GM21619 (cell line): ENCODE results near the gene IRF8.

Experiments
- ATAC-seq: cut with Tn5 transposase; IDR thresholded peaks from one replicate; pipeline ENCODE4 v1.9.1; 2021; ENCODE audit not compliant: unreplicated experiment

The IRF8 gene

DNA sequence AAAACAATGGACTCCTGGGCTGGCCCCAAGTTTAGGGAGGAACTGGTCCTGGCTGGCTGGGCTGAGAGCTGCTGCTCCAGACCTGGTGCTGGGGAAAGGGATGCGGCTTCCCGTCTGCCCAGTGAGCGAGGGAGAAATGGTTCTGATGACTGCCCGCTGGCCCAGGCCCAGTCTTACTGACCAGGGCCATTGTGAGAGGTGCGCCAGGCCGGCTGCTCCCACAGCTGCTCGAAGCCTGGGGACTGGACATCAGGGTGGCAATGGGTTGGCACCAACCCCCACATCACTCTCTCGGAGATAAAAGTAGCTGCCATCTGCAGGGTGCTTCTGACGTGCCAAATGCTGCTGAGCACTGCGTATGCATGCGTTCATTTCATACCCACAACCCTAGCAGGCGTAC is 53.2 kb downstream of the IRF8 start:
- ATAC-seq, result no peak

DNA sequence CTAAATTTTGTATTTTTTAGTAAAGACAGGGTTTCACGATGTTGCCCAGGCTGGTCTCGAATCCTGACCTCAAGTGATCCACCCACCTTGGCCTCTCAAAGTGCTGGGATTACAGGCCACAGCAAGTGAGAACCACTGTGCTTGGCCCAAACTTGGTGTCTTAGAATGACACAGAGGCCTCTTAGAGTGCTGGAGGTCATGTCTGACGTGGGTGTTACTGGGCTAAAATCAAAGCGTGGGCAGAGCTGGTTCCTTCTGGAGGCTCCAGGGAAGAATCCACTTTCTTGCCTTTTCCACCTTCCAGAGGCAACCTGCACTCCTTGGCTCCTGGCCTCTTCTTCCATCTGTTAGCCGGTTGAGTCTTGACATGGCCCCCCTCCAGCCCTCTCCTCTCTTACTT is 53.8 kb downstream of the IRF8 start:
- no peak for ATAC-seq

DNA sequence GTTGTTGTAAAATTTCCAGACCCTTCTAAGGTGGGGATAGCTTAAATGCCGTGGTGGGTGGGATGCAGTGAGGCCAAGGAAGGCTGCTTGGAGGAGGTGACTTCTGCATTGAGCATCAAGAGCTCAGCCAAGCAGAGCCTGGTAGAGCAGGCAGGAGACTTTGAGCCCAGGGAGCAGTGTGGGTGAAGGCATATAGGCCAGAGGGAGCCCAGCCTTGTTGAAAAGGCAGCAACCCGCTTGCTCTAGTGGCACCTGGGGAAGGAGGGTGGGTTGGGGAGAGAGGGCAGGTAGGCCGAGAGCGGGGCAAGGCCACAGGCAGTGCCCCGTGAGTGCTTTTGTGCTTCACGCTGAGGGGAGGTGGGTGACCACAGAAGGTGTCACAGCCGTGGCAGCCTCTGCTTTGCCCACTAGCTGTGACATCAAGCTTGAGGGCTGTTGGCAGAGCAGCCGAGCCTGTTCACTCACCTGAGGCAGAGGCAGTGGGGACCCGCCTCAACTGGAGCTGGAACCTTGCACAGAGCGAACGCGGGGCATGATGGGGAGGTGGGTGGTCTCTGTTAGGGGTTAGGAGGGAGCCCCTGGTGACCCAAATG is 56.1 kb downstream of the IRF8 start:
- ATAC-seq, result no peak

DNA sequence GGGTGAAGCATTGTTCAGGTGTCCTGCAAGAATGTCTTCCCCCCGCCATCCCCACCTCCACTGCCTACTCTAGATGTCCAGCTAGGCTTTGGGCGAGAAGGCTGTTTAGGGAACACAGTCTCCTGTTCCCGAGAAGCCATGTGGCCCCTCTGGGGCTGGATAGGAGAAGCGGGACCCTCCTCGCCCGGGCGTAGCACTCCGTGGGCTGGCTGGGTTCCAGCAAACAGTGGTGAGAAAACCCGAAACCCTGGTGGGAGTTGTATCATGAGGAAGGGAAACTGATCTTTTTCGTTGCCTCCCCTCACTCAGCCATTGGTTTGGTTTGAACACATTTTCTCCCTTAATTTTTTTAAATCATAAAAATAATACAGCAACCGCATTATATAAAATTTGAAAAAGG is 56.6 kb downstream of the IRF8 start:
- no peak for ATAC-seq

DNA sequence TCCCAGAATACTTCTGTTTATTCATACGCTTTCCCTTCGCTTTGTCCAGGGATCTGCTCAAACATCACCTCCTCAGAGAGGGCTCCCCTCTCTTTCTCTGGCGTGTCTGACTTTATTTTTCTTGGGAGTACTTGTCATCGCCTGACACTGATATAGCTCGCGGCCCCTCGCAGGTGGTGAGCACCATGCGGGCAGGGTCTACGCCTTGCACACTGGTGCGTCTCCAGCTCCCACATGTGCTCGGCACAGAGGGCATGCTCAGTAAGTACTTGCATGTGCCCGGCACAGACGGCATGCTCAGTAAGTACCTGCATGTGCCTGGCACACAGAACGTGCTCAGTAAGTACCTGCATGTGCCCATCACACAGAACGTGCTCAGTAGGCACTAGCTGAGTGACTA is 57.5 kb downstream of the IRF8 start:
- ATAC-seq, result no peak

DNA sequence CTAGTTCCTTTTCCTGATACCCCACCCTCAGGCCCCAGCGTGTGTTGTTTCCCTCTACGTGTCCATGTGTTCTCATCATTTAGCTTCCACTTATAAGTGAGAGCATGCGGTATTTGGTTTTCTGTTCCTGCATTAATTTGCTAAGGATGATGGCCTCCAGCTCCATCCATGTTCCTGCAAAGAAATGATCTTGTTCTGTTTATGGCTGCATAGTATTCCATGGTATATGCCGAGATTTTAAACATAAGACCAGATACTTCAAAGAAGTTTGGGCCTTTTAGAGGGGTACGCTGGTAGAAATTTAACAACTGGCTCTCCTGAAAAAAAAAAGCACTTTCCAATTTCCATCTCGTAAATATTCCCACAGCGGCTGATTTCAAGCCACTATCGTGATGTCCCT is 59.8 kb downstream of the IRF8 start:
- ATAC-seq, result no peak

DNA sequence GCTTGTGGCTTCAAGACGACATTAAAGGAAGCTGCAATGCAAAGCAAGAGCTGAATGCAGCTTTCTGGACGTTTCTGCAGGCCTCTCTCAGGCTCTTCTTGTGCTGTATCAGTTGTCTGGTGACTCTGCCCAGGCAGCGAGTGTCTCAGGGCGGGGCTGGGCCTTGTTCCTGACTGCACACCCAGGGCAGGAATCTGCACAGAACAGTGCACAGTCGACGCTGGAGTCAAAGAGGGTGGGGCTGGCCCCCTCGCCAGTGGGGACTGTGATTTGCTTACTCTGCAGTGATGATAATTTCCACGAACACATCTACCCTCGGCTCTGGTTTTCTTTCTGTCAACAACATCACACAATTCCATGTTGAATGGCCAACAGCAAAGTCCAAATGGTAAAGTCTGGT is 60.7 kb downstream of the IRF8 start:
- ATAC-seq, result no peak

DNA sequence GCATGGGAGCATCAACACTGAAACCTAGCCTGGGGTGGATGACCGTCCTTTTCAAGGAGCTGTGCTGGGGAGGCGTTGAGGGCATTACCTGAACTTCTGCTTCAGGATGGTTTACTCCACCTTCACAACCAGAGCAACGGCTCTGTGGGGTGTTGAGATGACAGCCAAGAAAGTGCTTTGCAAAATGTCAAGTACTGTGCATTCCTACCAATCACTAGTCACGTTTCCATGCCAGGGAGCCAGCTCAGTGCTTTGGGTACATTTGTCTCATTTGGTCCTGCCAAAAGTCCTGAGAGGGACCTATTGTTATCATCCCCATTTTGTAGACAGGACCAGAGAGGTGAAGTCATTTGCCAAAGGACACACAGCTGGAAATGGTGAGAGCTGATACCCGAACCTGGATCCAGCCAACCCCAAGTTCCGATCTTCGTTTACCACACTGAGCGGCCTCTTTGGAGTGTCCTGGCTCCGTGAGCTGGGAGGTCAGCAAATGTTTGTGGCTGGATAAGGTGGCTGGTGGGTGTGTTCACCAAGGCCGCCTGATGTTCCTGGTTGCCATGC is 61.6 kb downstream of the IRF8 start:
- no peak for ATAC-seq

DNA sequence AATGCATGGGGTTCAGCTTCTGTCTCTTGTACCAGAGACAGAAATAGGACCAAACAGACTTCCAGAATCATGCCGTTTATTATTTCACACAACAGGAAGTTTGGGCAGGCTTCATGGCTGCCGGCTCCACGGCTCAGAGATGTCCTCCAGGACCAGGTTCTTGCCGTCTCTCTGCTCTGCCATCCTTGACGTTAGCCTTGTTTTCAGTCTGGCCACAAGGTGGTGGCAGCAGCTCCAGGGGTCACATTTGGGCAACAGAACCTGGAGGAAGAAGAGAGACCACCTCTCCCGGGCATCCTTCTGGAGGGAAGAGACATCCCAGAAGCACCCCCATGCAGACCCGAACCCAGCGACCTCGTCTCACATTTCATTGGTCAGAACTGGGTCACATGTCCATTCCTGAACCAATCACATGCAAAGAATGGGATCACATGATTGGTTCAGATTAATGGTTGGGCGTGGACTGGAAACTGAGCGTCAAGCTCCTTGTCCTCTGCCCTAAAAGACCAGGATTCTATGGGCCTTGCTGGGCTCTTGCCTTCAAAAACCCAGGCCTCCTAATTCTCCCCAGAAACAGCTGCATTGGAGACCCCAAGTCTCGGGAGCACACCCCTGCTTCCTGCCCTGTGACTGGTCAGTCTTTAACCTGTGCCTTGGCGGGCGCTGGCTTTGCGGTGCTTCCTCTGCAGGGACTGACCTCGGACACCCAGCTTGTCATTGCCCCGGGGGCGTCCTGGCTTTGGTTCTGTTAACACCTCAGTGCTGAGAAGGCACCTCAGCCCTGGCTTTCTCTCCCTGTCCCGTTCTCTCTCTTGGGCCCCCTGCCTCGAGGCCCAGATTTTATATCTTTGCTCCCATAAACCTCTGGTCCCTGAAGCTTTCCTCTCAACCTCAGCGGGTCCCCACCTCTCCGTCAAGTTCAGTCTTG is 63.3 kb downstream of the IRF8 start:
- ATAC-seq, result no peak

DNA sequence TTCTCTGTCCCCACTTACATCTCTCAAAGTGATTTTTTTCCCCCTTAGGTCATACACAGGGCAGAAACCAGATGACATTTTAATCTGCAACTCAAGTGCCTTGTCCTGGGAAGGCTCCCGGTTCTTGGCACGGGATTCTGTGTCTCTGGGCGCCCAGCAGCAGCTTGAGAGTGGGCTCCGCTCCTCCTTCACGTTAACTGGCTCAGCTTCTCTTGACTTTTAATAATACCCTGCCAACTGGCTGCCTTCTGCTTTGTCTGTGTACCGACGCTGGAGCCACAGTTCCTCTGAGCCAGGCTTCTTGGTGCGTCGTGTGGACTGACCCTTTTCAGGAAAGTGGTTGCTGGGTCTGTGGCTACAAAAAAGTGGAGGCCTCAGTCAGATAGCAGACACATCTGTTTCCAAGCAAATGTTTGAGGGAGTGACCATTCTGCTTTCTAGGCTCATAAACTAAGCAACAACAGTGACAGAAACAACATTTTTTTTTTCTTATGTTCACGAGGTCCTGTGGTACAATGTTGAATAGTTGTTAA is 64.9 kb downstream of the IRF8 start:
- no peak for ATAC-seq

DNA sequence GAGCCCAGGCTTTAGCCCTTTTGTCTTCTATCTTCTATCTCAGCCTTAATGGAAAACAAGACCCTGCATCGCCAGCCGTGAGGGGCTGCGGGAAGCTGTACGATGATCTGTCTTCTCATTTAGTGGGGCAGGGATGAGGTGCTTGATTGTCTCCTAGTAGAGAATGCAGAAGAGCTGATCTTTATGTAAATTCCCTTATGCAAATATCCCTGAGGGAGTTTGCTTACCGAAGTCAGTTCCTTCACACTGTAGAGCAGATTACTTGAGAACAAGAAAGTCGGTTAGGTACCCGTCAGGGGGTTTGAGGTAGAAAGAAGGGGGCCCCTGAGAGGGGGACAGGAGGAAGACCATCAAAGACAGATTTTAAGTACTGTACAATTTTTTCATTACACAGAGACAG is 66.2 kb downstream of the IRF8 start:
- ATAC-seq, result no peak

DNA sequence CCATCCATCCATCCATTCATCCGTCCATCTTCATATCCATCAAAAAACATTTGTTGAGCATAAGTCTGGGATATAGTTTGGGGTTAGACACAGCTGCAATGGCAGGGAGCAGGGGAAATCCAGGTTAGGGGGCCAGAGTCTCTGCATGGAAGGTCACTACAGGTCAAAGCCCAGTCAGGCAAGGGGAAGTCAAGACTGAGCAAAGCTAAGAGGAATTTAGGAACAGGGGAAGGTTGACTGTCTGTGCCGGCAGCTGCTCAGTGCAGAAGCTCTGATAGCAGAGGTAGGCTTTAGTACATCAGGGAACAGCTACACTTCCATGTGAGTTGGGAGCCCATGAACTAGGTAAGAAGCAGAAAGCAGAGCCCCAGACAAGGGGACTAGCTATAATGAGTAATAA is 68.1 kb downstream of the IRF8 start:
- ATAC-seq, result no peak

DNA sequence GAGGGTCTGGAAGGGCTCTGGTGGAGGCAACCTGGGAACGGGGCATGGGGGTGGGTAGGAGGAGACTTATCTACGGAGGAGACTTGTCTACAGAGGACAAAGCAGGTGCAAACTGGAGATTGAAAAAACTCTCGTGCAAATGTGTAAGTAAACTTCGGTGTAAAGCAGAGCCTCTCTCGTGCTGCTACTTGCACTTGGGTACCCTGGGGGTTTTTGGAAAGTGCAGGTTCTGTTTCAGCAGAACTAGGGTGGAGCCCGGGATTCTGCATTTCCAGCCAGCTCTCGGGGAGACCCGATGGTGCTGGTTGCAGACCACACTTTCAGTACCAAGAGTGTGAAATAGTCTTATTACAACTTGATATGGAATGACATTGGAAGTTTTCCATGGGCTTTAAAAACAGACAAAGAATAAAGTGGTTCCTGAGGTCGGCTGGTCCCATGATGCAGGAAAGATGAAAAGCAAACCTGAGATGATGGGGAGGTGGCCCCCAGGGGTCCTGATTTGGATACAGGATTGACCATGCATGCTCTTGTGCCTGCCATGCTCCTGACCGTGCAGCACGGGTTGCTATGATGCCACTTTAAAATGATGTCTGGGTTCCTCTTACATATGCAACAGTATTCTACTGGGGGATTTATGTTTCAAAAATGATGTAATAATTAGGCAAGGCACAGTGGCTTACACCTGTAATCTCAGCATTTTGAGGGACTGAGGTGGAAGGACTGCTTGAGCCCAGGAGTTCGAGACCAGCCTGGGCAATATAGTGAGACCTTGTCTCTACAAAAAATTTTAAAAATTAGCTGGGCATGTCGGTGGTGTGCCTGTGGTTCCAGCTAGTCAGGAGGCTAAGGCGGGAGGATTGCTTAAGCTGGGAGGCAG is 69.3 kb downstream of the IRF8 start:
- ATAC-seq, result no peak

DNA sequence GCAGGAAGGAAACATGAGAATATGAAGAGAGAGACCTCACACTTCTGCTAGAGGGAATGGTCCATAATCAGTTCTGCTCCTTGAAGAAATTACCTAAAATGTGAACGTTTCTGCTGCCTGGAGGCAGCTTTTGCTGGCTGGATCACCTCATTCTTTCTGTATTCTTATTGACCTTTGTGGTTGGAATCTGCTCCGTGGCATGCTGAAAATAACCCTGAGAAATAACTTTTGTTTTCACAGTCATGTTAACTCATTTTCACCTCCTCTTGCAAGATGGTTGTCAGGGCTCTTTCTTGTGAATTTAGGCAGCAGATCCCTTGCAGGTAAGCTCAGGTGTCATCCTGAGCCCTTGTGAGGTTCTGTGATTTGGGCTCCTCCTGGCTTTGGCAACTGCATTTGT is 70.2 kb downstream of the IRF8 start:
- ATAC-seq, result no peak

DNA sequence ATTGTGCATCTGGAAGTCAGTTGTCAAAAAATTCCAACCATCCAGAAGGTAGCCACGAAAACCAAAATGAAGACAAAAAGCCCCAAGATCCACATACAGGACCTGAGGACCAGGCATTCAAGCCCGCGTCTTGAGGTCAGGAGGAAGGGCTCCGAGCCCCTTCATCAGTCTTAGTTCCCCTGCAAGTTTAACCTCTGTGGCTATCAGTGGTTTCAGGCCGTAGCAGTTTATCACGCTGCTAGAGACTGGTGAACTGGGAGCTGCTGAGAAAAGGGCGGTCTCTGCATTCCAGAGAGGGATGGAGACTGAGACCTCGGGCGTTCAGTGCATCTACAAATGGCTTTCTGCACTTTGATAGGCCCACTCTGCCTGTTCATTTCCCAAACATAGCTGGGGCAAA is 70.6 kb downstream of the IRF8 start:
- no peak for ATAC-seq

DNA sequence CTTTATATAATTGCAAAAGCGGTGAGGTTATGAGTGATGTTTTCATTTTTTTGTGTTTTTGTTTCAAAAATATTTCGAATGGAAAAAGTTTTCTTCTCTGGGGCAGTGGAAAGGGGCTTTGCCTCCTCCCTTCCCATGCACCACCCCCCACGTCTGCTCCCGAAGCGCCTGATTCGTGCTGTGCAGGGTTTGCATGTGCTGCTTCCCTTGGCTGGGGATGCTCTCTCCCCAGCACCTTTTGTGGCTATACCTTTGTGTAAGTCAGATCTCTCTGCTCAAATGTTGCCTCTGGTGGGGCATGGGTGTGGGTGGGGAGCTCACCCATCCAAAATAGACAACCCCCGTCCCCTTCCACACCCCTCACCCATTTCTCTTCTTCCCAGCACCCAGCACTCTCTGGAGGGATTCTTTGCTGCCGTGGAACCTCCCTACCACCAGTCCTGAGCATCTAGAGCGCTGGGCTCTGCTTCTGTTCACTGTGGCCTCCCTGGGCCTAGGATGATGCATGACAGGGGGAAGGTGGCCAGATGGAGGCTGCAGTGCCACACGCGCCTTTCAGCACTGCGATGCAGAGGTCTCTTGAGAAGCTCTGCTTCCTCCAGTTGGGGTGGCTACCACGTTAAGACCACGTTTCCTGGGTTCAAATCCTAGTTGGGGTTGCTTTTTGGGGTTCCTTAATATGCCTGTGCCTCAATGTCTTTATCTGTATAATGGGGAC is 71.2 kb downstream of the IRF8 start:
- ATAC-seq, result no peak

DNA sequence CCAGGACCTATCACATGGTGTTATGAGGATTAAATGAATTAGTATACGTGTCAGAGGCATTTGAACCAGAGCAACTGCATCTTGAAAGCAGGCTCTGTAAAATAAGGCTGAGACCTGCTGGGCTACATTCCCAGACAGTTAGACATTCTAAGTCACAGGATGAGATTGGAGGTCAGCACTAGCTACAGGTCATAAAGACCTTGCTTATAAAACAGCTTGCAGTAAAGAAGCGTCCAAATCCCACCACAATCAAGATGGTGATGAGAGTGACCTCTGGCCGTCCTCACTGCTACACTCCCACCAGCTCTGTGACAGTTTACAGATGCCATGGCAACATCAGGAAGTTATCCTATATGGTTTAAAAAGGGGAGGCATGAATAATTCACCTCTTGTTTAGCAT is 71.8 kb downstream of the IRF8 start:
- no peak for ATAC-seq
